HepG2 (cell line): ENCODE results near the gene WNK2. TPM values are rescaled to one million over a fixed set of nuclear protein-coding genes. Genes with fewer than 3 reads are reported as not detected.

Source experiments
- ATF7-NPFF ChIP-seq: sonication (generic); formaldehyde crosslinking; IDR thresholded peaks from 2 replicates; pipeline ENCODE4 v1.8.1; 2023; ENCODE audit warnings: mild to moderate bottlenecking, low read depth, missing genetic modification reagents, moderate library complexity
- E2F2 ChIP-seq: sonication (generic); formaldehyde crosslinking; IDR thresholded peaks from 2 replicates; pipeline ENCODE4 v1.4.0; 2020; ENCODE audit warnings: missing genetic modification reagents, borderline replicate concordance
- KDM6A ChIP-seq: IDR thresholded peaks from 2 replicates; pipeline ENCODE4 v1.6.1; 2016; ENCODE audit warnings: low read depth
- MIXL1 ChIP-seq: IDR thresholded peaks from 2 replicates; pipeline ENCODE4 v1.6.1; 2016
- MTF2 ChIP-seq: sonication (generic); formaldehyde crosslinking; IDR thresholded peaks from 2 replicates; pipeline ENCODE4 v1.5.0; 2020; ENCODE audit warnings: missing genetic modification reagents, borderline replicate concordance
- RAD21 ChIP-seq: fragments of 450-650 bp; formaldehyde crosslinking; IDR thresholded peaks from 2 replicates; pipeline ENCODE4 v1.5.0; 2020; ENCODE audit warnings: mild to moderate bottlenecking
- SATB2 ChIP-seq: sonication (generic); formaldehyde crosslinking; IDR thresholded peaks from 2 replicates; pipeline ENCODE4 v1.5.0; 2020; ENCODE audit warnings: missing genetic modification reagents
- SETDB1 ChIP-seq: sonication (generic); formaldehyde crosslinking; IDR thresholded peaks from 2 replicates; pipeline ENCODE4 v1.5.1; 2020; ENCODE audit warnings: missing genetic modification reagents, mild to moderate bottlenecking, borderline replicate concordance
- TEAD2 ChIP-seq: sonication (generic); formaldehyde crosslinking; IDR thresholded peaks from 2 replicates; pipeline ENCODE4 v1.9.0; 2021; ENCODE audit warnings: missing genetic modification reagents
- ZBTB40 ChIP-seq, 2 experiments: fragments of 450-650 bp in 1 of 2; sonication (generic) in 1 of 2; formaldehyde crosslinking in 1 of 2; IDR thresholded peaks; 2 replicates each; pipeline versions ENCODE4 v1.6.1 to v1.8.0; 2016 to 2022; ENCODE audit warnings: antibody characterized with exemption in 1 of 2, mild to moderate bottlenecking in 1 of 2, missing genetic modification reagents in 1 of 2
- ZNF101 ChIP-seq: sonication (generic); formaldehyde crosslinking; IDR thresholded peaks from 2 replicates; pipeline ENCODE4 v1.4.0; 2020; ENCODE audit warnings: mild to moderate bottlenecking, low read depth, missing genetic modification reagents, borderline replicate concordance
- ZNF136 ChIP-seq: sonication (generic); formaldehyde crosslinking; IDR thresholded peaks from 2 replicates; pipeline ENCODE4 v1.8.1; 2022; ENCODE audit warnings: low read depth, mild to moderate bottlenecking, moderate library complexity, missing genetic modification reagents
- ZNF678 ChIP-seq: sonication (generic); formaldehyde crosslinking; IDR thresholded peaks from 2 replicates; pipeline ENCODE4 v1.4.0; 2020; ENCODE audit warnings: mild to moderate bottlenecking, missing genetic modification reagents
- polyA plus RNA-seq, 8 experiments: library from polyadenylated mRNA; depleted of rRNA in 3 of 8; stranded (reverse) in 7 of 8; unstranded in 1 of 8; fragments of >200 nt; fragmentation: Illumina TruSeq in 4 of 8; extraction: Trizol in 4 of 8; gene quantifications; 2 replicates each; pipeline versions ENCODE4 v1.2.1 to v1.2.3, GENCODE V29; 2011 to 2016; ENCODE audit warnings: low read depth in 4 of 8, missing spikeins in 1 of 8, mixed read lengths in 1 of 8; ENCODE audit not compliant: insufficient read depth in 1 of 8
- total RNA-seq, 5 experiments: library from RNA; depleted of rRNA; stranded (reverse); fragments of >200 nt; fragmentation: Illumina TruSeq; extraction: Trizol; gene quantifications; 2 replicates each; pipeline ENCODE4 v1.2.3, GENCODE V29; 2016; ENCODE audit warnings: low read depth in 1 of 5
- TF ChIP-seq, protein P1 (sequence below): sonication (generic); formaldehyde crosslinking; IDR thresholded peaks from 2 replicates; pipeline ENCODE4 v1.5.0; 2020; ENCODE audit warnings: mild to moderate bottlenecking, missing genetic modification reagents, borderline replicate concordance
- TF ChIP-seq, protein P2 (sequence below): fragments of 450-650 bp; IDR thresholded peaks from 2 replicates; pipeline ENCODE4 v1.6.1; 2016

The WNK2 gene
- total and polyA plus RNA-seq, 2 of the 13 experiments (the other 11 are each of a cell fraction or from before 2014, with no cell fraction given), result 10.5 to 12.0 TPM

- TF ChIP-seq ZBTB40 (IDR thresholded peaks at IDR 0.05) (no peak), ZBTB40 (CRISPR knock-in tag; IDR thresholded peaks at IDR 0.05) (peak; percentile 34; the same call in 1 of the 2 replicates), TEAD2 (no peak), SETDB1 (CRISPR knock-in tag) (no peak), SATB2 (CRISPR knock-in tag) (no peak), MTF2 (no peak), ZNF136 (CRISPR knock-in tag) (no peak), KDM6A (CRISPR knock-in tag) (peak; percentile 94), ZNF101 (CRISPR knock-in tag) (no peak; the same call in 1 of the 2 replicates), MIXL1 (CRISPR knock-in tag) (no peak; the same call in 1 of the 2 replicates), ZNF678 (no peak), RAD21 (peak; percentile 52), E2F2 (CRISPR knock-in tag) (no peak), ATF7-NPFF (CRISPR knock-in tag) (no peak)
- TF ChIP-seq, protein P1, sequence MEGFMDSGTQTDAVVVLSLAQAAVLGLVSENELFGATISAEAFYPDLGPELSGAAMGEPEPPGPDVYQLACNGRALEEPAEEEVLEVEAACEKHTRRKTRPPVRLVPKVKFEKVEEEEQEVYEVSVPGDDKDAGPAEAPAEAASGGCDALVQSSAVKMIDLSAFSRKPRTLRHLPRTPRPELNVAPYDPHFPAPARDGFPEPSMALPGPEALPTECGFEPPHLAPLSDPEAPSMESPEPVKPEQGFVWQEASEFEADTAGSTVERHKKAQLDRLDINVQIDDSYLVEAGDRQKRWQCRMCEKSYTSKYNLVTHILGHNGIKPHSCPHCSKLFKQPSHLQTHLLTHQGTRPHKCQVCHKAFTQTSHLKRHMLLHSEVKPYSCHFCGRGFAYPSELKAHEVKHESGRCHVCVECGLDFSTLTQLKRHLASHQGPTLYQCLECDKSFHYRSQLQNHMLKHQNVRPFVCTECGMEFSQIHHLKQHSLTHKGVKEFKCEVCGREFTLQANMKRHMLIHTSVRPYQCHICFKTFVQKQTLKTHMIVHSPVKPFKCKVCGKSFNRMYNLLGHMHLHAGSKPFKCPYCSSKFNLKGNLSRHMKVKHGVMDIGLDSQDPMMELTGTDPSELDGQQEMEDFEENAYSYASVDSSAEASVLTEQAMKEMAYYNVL (CRISPR knock-in tag), result peak; percentile 84; the same call in 1 of the 2 replicates
- TF ChIP-seq, protein P2, sequence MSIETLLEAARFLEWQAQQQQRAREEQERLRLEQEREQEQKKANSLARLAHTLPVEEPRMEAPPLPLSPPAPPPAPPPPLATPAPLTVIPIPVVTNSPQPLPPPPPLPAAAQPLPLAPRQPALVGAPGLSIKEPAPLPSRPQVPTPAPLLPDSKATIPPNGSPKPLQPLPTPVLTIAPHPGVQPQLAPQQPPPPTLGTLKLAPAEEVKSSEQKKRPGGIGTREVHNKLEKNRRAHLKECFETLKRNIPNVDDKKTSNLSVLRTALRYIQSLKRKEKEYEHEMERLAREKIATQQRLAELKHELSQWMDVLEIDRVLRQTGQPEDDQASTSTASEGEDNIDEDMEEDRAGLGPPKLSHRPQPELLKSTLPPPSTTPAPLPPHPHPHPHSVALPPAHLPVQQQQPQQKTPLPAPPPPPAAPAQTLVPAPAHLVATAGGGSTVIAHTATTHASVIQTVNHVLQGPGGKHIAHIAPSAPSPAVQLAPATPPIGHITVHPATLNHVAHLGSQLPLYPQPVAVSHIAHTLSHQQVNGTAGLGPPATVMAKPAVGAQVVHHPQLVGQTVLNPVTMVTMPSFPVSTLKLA, result no peak
Measured at GRCh38 chr9:93299418-93300174, 115.7 kb downstream of the WNK2 start (continued).
